ENCODE measurements around the gene NYNRIN. TPM values are rescaled to one million over a fixed set of nuclear protein-coding genes. Genes with fewer than 3 reads are reported as not detected.
A peak's percentile ranks its signal among the peaks of the same experiment; 100 is the strongest.

NYNRIN gene
- total and polyA plus RNA-seq, 12 donors, result 3.6 to 9.0 (median 6.4) TPM

DNA sequence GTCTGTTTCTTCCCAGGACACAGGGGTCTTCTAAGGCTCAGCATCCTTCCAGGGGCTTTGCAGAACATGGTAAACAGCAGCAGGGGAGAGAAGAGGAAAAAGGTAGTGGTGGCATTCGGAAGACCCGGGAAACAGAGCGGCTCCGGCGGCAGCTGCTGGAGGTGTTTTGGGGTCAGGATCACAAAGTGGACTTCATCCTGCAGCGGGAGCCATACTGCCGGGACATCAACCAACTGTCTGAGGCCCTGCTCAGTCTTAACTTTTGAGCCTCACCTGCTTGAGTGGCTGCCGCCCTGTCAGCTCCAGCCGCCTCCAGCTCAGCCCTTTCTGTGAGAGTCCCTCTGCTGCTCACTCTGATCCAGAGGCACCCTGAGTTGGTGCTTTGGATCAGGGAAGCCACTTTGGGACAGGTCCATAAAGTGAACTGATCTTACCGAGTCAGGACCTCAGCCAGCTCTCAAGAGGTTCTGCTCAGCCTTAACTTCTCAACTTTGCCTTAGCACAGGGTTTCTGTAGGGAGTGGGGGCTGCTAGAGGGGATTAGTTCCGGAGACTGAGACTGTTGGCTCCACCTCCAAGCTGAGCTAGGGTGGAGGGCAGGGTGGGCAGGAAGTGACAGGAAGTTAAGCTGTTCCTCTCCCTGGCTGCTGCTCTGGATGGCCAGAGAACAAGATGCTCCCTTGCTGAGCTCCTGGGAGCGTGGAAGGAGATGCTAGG lies 38.4 kb downstream of the NYNRIN start:
- DNase-seq (no peak), ATAC-seq (peak in 1 of 8 donors; percentile 8)
- Histone ChIP-seq H3K27me3 (no peaks in the 10 kb centered on the region), H3K4me1 (peaks cover 7 to 80% (median 72%) of the 10 kb centered on the region in 9 donors), H3K27ac (peak overlapping the region in 9 of 10 donors; percentile 48 to 82 (median 74)), H3K36me3 (peaks cover 0 to 94% (median 66%) of the 10 kb centered on the region in 9 donors), H3K4me3 (peak overlapping the region in 1 of 10 donors; percentile 5), H3K9me3 (no peaks in the 10 kb centered on the region)
- TF ChIP-seq, protein P1, sequence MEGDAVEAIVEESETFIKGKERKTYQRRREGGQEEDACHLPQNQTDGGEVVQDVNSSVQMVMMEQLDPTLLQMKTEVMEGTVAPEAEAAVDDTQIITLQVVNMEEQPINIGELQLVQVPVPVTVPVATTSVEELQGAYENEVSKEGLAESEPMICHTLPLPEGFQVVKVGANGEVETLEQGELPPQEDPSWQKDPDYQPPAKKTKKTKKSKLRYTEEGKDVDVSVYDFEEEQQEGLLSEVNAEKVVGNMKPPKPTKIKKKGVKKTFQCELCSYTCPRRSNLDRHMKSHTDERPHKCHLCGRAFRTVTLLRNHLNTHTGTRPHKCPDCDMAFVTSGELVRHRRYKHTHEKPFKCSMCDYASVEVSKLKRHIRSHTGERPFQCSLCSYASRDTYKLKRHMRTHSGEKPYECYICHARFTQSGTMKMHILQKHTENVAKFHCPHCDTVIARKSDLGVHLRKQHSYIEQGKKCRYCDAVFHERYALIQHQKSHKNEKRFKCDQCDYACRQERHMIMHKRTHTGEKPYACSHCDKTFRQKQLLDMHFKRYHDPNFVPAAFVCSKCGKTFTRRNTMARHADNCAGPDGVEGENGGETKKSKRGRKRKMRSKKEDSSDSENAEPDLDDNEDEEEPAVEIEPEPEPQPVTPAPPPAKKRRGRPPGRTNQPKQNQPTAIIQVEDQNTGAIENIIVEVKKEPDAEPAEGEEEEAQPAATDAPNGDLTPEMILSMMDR (IDR thresholded peaks at IDR 0.05), result peak in 5 of 9 donors; percentile 3 to 31 (median 4)
- intact Hi-C loops (cut with DNase I), result loop anchor here in 7 of 10 donors (2.0 to 10.0 kb wide), 8 partner anchors 72 to 210 kb away; partner anchors contain the start of genes TINF2 (in 4 of the 7), ADCY4 (in 1 of the 7), GMPR2 (in 1 of the 7) and NEDD8 (in 1 of the 7)
- 53 to 57% methylated on average over 12 of the region's 12 CpGs for WGBS, 2 donors

DNA sequence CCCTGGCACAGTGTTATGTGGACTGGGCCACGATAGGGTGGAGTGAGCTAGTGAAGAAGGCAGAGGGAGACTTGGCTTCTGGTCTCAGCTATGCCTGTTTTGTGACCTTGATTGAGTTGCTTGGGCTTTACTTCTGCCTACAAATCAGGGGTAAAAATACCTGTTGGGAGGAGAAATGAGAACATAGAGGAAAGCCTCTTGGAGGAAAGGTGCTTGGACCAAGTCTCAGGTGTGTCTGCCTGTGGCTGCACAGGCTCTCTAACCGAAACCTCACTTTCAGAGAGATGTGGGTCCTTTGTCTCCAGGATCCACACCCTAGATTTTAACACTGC lies 38.9 kb downstream of the NYNRIN start:
- Histone ChIP-seq H3K27me3 (no peaks in the 10 kb centered on the region), H3K4me1 (peaks cover 7 to 75% (median 67%) of the 10 kb centered on the region in 9 donors), H3K27ac (peak overlapping the region in 9 of 10 donors; percentile 48 to 82 (median 74)), H3K36me3 (peaks cover 0 to 88% (median 61%) of the 10 kb centered on the region in 9 donors), H3K4me3 (no peak overlapping the region), H3K9me3 (no peaks in the 10 kb centered on the region)
- no peak for ATAC-seq
- no peak for DNase-seq
- intact Hi-C loops (cut with DNase I), result loop anchor here in 7 of 10 donors (2.0 to 10.0 kb wide), 8 partner anchors 73 to 210 kb away; partner anchors contain the start of genes TINF2 (in 4 of the 7), ADCY4 (in 1 of the 7), GMPR2 (in 1 of the 7) and NEDD8 (in 1 of the 7)
- TF ChIP-seq, protein P1 (IDR thresholded peaks at IDR 0.05), result no peak
- 61 to 65% methylated on average over 2 of the region's 2 CpGs for WGBS, 2 donors

DNA sequence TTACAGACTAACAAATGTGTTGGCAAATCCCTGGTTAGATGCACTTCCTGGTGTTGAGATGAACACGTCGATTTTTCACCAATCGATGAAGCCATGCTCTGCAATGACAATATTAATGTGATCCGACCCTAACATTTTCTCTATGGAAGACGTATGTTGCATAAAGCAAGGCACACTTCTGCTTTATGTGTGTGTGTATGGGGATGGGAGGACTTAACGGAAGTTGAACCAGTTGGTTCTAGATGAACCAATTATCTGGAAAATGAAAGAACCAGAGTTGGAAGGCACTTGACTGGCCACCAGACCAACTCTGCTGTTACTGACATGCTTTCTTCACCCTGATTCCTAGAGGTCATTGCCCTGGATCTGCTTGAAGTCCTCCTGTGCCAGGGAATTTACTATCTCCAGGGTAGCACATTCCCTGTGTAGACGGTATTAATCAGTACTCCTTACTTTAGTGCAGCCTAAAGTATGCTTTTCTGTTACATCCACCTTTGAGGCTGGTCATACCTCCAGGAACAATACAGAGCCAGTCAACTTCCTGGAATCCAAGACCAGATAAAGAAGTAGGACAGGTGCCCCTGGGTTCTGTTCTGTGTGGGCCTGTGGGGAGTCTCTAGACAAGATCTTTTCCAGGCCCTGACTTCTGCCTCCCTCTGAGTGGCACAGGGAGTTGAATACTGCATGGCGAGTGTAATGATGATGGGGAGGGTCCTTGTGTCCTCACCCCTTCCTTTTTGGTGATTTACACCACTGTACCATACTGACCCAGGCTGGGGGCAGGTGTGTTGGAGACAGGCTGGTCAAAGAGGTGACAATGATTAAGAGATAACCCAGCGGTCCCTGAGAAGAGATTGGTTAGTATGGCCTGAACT lies 39.7 kb downstream of the NYNRIN start:
- ATAC-seq (no peak), DNase-seq (no peak)
- Histone ChIP-seq H3K4me1 (peaks cover 7 to 76% (median 65%) of the 10 kb centered on the region in 9 donors), H3K9me3 (no peaks in the 10 kb centered on the region), H3K27me3 (no peaks in the 10 kb centered on the region), H3K36me3 (peaks cover 0 to 81% (median 53%) of the 10 kb centered on the region in 9 donors), H3K4me3 (no peak overlapping the region), H3K27ac (peak overlapping the region in 8 of 10 donors; percentile 7 to 82 (median 75))
- WGBS, 2 donors, result 54 to 63% methylated on average over 9 of the region's 9 CpGs
- intact Hi-C loops (cut with DNase I), result loop anchor here in 7 of 10 donors (5.0 to 10.0 kb wide), 5 partner anchors 74 to 211 kb away; partner anchors contain the start of genes TINF2 (in 4 of the 7), GMPR2 (in 1 of the 7), NEDD8 (in 1 of the 7) and NFATC4 (in 1 of the 7)
- TF ChIP-seq, protein P1 (IDR thresholded peaks at IDR 0.05), result no peak

DNA sequence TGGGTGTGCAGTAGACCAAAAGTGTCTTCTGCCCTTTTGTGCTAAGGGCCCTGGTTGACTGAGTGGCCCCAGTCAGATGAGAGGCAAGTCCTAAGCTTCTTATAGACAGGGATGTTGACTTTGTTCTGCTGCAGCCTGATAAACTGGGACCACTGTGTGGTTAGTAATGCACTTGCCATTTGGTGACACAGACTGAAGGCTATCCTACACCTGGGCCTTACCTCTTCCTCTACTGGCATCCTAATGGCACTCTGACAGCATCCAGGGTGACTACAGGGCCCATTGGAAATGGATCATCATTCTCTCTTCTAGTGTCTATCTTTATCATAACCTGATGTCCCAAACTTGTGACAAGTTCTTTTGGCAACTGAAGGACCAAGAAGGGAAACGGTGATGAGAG lies 40.5 kb downstream of the NYNRIN start:
- Histone ChIP-seq H3K36me3 (peaks cover 0 to 73% (median 46%) of the 10 kb centered on the region in 9 donors), H3K4me1 (peaks cover 7 to 78% (median 67%) of the 10 kb centered on the region in 9 donors), H3K9me3 (no peaks in the 10 kb centered on the region), H3K27me3 (no peaks in the 10 kb centered on the region), H3K27ac (peak overlapping the region in 4 of 10 donors; percentile 6 to 95 (median 42)), H3K4me3 (no peak overlapping the region)
- DNase-seq, result no peak
- TF ChIP-seq, protein P1 (IDR thresholded peaks at IDR 0.05), result no peak
- whole genome bisulfite sequencing, 2 donors, result 44 to 45% methylated on average over 1 of the region's 1 CpG
- no peak for ATAC-seq
- intact Hi-C loops (cut with DNase I), result loop anchor here in 7 of 10 donors (5.0 to 10.0 kb wide), 5 partner anchors 74 to 212 kb away; partner anchors contain the start of genes TINF2 (in 4 of the 7), GMPR2 (in 1 of the 7), NEDD8 (in 1 of the 7) and NFATC4 (in 1 of the 7)

Data from heart right ventricle (tissue), 16 donors.